Activated CD4-positive, alpha-beta memory T cell treated with anti-CD3 and anti-CD28 coated beads for 36 hours (primary cell): ENCODE data around the gene BMP8B. TPM values are rescaled to one million over a fixed set of nuclear protein-coding genes. Genes with fewer than 3 reads are reported as not detected.
"Not testable (repeated sequence)": the region's sequence is repeated elsewhere in the genome, so short reads cannot be mapped to it uniquely, and the experiment has no call there.

Experiments
- CTCF ChIA-PET: fragments of 350-600 bp; sonication (Branson Sonifier 250); formaldehyde crosslinking; loops from one replicate; lab custom pipeline; 2021; ENCODE audit warnings: antibody characterized with exemption, inconsistent platforms; lab: Charles Lee
- POLR2A ChIA-PET: fragments of 350-600 bp; sonication (Branson Sonifier 250); formaldehyde crosslinking; loops from one replicate; lab custom pipeline; 2021; ENCODE audit warnings: antibody characterized with exemption; lab: Charles Lee
- DNase-seq: peaks from one replicate; pipeline ENCODE4 v3.0.0-alpha.2; 2020
- H3K27ac Mint-ChIP-seq: one replicate; pipeline ENCODE4 v1.8.0; 2021; ENCODE audit warnings: mixed read lengths
- H3K27me3 Mint-ChIP-seq: one replicate; pipeline ENCODE4 v1.8.0; 2021; ENCODE audit warnings: mixed read lengths
- H3K36me3 Mint-ChIP-seq: one replicate; pipeline ENCODE4 v1.8.0; 2021; ENCODE audit warnings: mixed read lengths
- H3K4me1 Mint-ChIP-seq: one replicate; pipeline ENCODE4 v1.8.0; 2021; ENCODE audit warnings: low read depth, mixed read lengths
- H3K4me3 Mint-ChIP-seq: one replicate; pipeline ENCODE4 v1.8.0; 2021; ENCODE audit warnings: mild to moderate bottlenecking, mixed read lengths
- H3K9me3 Mint-ChIP-seq: one replicate; pipeline ENCODE4 v1.8.0; 2021; ENCODE audit warnings: mixed read lengths
- intact Hi-C: fragments of 100-400 bp; cut with micrococcal nuclease; formaldehyde crosslinking; loops from one replicate; pipeline ENCODE4 v1.15.1; 2023
- total RNA-seq, 2 experiments: library from RNA; stranded (reverse); gene quantifications; one replicate each; pipeline ENCODE4 v1.2.3, GENCODE V29; 2021

Gene BMP8B
- total RNA-seq, 2 experiments from 2014 or later, result 0.53 to 0.55 TPM

- intact Hi-C loops, result no loop called here
- H3K4me3 Mint-ChIP-seq, result no peak overlapping the region
- H3K4me1 Mint-ChIP-seq, result no peaks in the 10 kb centered on the region
- no peak overlapping the region for H3K27ac Mint-ChIP-seq
- peaks cover 12% of the 10 kb centered on the region for H3K27me3 Mint-ChIP-seq
- no peaks in the 10 kb centered on the region for H3K9me3 Mint-ChIP-seq
- ChIA-PET CTCF (interaction anchor here (1.0 to 1.8 kb wide), 2 partner anchors 10 to 93 kb away, joined by 3 to 6 read pairs; no protein-coding TSS in a partner anchor), POLR2A (no interaction called here)
- no peak for DNase-seq
- H3K36me3 Mint-ChIP-seq, result no peaks in the 10 kb centered on the region
Observed at GRCh38 chr1:39826583-39826982, 37.9 kb upstream of the BMP8B start.

- H3K9me3 Mint-ChIP-seq, result no peaks in the 10 kb centered on the region
Observed at GRCh38 chr1:39825432-39825941, 36.8 kb upstream of the BMP8B start.

GRCh38 chr1:39823450-39823849, 34.8 kb upstream of the BMP8B start:
- H3K9me3 Mint-ChIP-seq, POLR2A ChIA-PET, DNase-seq, H3K4me1 Mint-ChIP-seq, CTCF ChIA-PET, intact Hi-C loops, H3K36me3 Mint-ChIP-seq, H3K4me3 Mint-ChIP-seq, H3K27ac Mint-ChIP-seq, H3K27me3 Mint-ChIP-seq: not testable (repeated sequence)

More at GRCh38 chr1:39825432-39825941, 36.8 kb upstream of the BMP8B start:
- no peak for DNase-seq
- Mint-ChIP-seq H3K4me3 (no peak overlapping the region), H3K36me3 (no peaks in the 10 kb centered on the region), H3K27me3 (peaks cover 12% of the 10 kb centered on the region), H3K27ac (no peak overlapping the region), H3K4me1 (no peaks in the 10 kb centered on the region)
- ChIA-PET POLR2A (no interaction called here), CTCF (interaction anchor here (0.7 kb wide), 1 partner anchor 103 kb away, joined by 3 read pairs; no protein-coding TSS in a partner anchor)
- intact Hi-C loops, result no loop called here

GRCh38 chr1:39822146-39822545, 33.5 kb upstream of the BMP8B start:
- no peaks in the 10 kb centered on the region for H3K27me3 Mint-ChIP-seq
- H3K36me3 Mint-ChIP-seq, result no peaks in the 10 kb centered on the region
- no peak overlapping the region for H3K27ac Mint-ChIP-seq
- no peak for DNase-seq
- no peak overlapping the region for H3K4me3 Mint-ChIP-seq
- ChIA-PET CTCF (no interaction called here), POLR2A (no interaction called here)
- peaks cover 5% of the 10 kb centered on the region for H3K4me1 Mint-ChIP-seq
- intact Hi-C loops, result no loop called here
- no peaks in the 10 kb centered on the region for H3K9me3 Mint-ChIP-seq

- CTCF ChIA-PET, result interaction anchor here (1.8 to 7.4 kb wide), 3 partner anchors 21 to 153 kb away, joined by 7 to 104 read pairs (median 66); partner anchors contain the start of gene MYCL
- H3K4me1 Mint-ChIP-seq, result peaks cover 16% of the 10 kb centered on the region
- intact Hi-C loops, result no loop called here
- no peak for DNase-seq
- no peaks in the 10 kb centered on the region for H3K9me3 Mint-ChIP-seq
- H3K27me3 Mint-ChIP-seq, result peaks cover 4% of the 10 kb centered on the region
- POLR2A ChIA-PET, result no interaction called here
- H3K36me3 Mint-ChIP-seq, result no peaks in the 10 kb centered on the region
- no peak overlapping the region for H3K4me3 Mint-ChIP-seq
- H3K27ac Mint-ChIP-seq, result no peak overlapping the region
Observed at GRCh38 chr1:39819091-39819812, 30.6 kb upstream of the BMP8B start.

- Mint-ChIP-seq H3K4me1 (peaks cover 16% of the 10 kb centered on the region), H3K27me3 (peaks cover 4% of the 10 kb centered on the region), H3K36me3 (no peaks in the 10 kb centered on the region), H3K9me3 (no peaks in the 10 kb centered on the region), H3K4me3 (no peak overlapping the region), H3K27ac (no peak overlapping the region)
- POLR2A ChIA-PET, result no interaction called here
- no peak for DNase-seq
- CTCF ChIA-PET, result interaction anchor here (1.6 to 7.4 kb wide), 5 partner anchors 20 to 154 kb away, joined by 6 to 104 read pairs (median 8); partner anchors contain the start of genes MFSD2A and MYCL
- intact Hi-C loops, result no loop called here
Observed at GRCh38 chr1:39818482-39818881, 29.8 kb upstream of the BMP8B start.

GRCh38 chr1:39817091-39817932, 28.6 kb upstream of the BMP8B start:
- Mint-ChIP-seq H3K27ac (peak overlapping the region; percentile 43), H3K4me1 (peaks cover 16% of the 10 kb centered on the region), H3K4me3 (peak overlapping the region; percentile 31)
- H3K27me3 Mint-ChIP-seq, H3K9me3 Mint-ChIP-seq, POLR2A ChIA-PET, H3K36me3 Mint-ChIP-seq: not testable (repeated sequence)
- intact Hi-C loops, result loop anchor here (1.0 kb wide), 2 partner anchors 85 to 215 kb away; no protein-coding TSS in a partner anchor
- peak; percentile 84 for DNase-seq
- CTCF ChIA-PET, result interaction anchor here (0.7 to 7.4 kb wide), 27 partner anchors 11 to 218 kb away, joined by 3 to 104 read pairs (median 4); partner anchors contain the start of genes MFSD2A, MYCL and TRIT1

- no peaks in the 10 kb centered on the region for H3K36me3 Mint-ChIP-seq
- no peak overlapping the region for H3K27ac Mint-ChIP-seq
- ChIA-PET POLR2A (no interaction called here), CTCF (interaction anchor here (0.7 to 7.4 kb wide), 17 partner anchors 11 to 218 kb away, joined by 3 to 104 read pairs (median 4); partner anchors contain the start of genes MFSD2A and MYCL)
- no peaks in the 10 kb centered on the region for H3K9me3 Mint-ChIP-seq
- H3K4me3 Mint-ChIP-seq, result no peak overlapping the region
- H3K27me3 Mint-ChIP-seq, result peaks cover 7% of the 10 kb centered on the region
- H3K4me1 Mint-ChIP-seq, result peaks cover 16% of the 10 kb centered on the region
- DNase-seq, result peak; percentile 73
- intact Hi-C loops, result loop anchor here (1.0 kb wide), 3 partner anchors 86 to 216 kb away; no protein-coding TSS in a partner anchor
Observed at GRCh38 chr1:39816415-39817090, 27.9 kb upstream of the BMP8B start.

- CTCF ChIA-PET, result no interaction called here
- POLR2A ChIA-PET, result no interaction called here
Observed at GRCh38 chr1:39812913-39813312, 24.2 kb upstream of the BMP8B start.

GRCh38 chr1:39808784-39809517, 20.3 kb upstream of the BMP8B start:
- no peak overlapping the region for H3K27ac Mint-ChIP-seq
- H3K4me1 Mint-ChIP-seq, result no peaks in the 10 kb centered on the region
- no peak for DNase-seq
- H3K36me3 Mint-ChIP-seq, result peaks cover 6% of the 10 kb centered on the region
- peaks cover 3% of the 10 kb centered on the region for H3K27me3 Mint-ChIP-seq
- ChIA-PET POLR2A (no interaction called here), CTCF (interaction anchor here (1.3 kb wide), 1 partner anchor 9 kb away, joined by 4 read pairs; no protein-coding TSS in a partner anchor)
- peaks cover 3% of the 10 kb centered on the region for H3K9me3 Mint-ChIP-seq
- intact Hi-C loops, result no loop called here
- no peak overlapping the region for H3K4me3 Mint-ChIP-seq

More at GRCh38 chr1:39812913-39813312, 24.2 kb upstream of the BMP8B start:
- Mint-ChIP-seq H3K9me3 (no peaks in the 10 kb centered on the region), H3K27me3 (peaks cover 7% of the 10 kb centered on the region), H3K4me3 (no peak overlapping the region), H3K36me3 (no peaks in the 10 kb centered on the region), H3K27ac (no peak overlapping the region), H3K4me1 (peaks cover 16% of the 10 kb centered on the region)
- intact Hi-C loops, result no loop called here
- DNase-seq, result no peak

- Mint-ChIP-seq H3K27me3 (no peaks in the 10 kb centered on the region), H3K36me3 (peaks cover 6% of the 10 kb centered on the region), H3K27ac (no peak overlapping the region), H3K4me1 (no peaks in the 10 kb centered on the region), H3K4me3 (no peak overlapping the region), H3K9me3 (peaks cover 3% of the 10 kb centered on the region)
- intact Hi-C loops, result no loop called here
- ChIA-PET CTCF (interaction anchor here (0.9 kb wide), 1 partner anchor 168 kb away, joined by 3 read pairs; no protein-coding TSS in a partner anchor), POLR2A (no interaction called here)
- no peak for DNase-seq
Observed at GRCh38 chr1:39805385-39805784, 16.7 kb upstream of the BMP8B start.
